Activated T-cell treated with anti-CD3 and anti-CD28 coated beads, Interleukin-2, amount 50 U/mL, for 4 hours (primary cell): ENCODE results near the gene ATP6AP1. TPM values are rescaled to one million over a fixed set of nuclear protein-coding genes. Genes with fewer than 3 reads are reported as not detected.
A peak's percentile ranks its signal among the peaks of the same experiment; 100 is the strongest.

Source experiments
- ATAC-seq, 2 donors: fragments of 200-7000 bp; cut with Tn5 transposase; one replicate each; pipeline ENCODE4 v1.10.0; 2021
- DNase-seq: peaks from one replicate; pipeline ENCODE4 v3.0.0-alpha.2; 2020
- H3K27me3 Mint-ChIP-seq: one replicate; pipeline ENCODE4 v1.8.0; 2021; ENCODE audit warnings: low read depth, mixed read lengths
- H3K36me3 Mint-ChIP-seq: one replicate; pipeline ENCODE4 v1.8.0; 2022; ENCODE audit warnings: mixed read lengths; ENCODE audit not compliant: insufficient read depth
- H3K4me1 Mint-ChIP-seq: one replicate; pipeline ENCODE4 v1.8.0; 2021; ENCODE audit warnings: low read depth, mixed read lengths
- H3K4me3 Mint-ChIP-seq: one replicate; pipeline ENCODE4 v1.8.0; 2021; ENCODE audit warnings: mild to moderate bottlenecking, moderate library complexity, mixed read lengths
- H3K9me3 Mint-ChIP-seq: one replicate; pipeline ENCODE4 v1.8.0; 2021; ENCODE audit warnings: mixed read lengths
- total RNA-seq, 3 donors: library from RNA; stranded (reverse); gene quantifications; one replicate each; pipeline ENCODE4 v1.2.1, GENCODE V29; 2021

Gene ATP6AP1
- total RNA-seq, 3 donors from 2014 or later: 33.7 to 42.2 (median 40.8) TPM

DNA sequence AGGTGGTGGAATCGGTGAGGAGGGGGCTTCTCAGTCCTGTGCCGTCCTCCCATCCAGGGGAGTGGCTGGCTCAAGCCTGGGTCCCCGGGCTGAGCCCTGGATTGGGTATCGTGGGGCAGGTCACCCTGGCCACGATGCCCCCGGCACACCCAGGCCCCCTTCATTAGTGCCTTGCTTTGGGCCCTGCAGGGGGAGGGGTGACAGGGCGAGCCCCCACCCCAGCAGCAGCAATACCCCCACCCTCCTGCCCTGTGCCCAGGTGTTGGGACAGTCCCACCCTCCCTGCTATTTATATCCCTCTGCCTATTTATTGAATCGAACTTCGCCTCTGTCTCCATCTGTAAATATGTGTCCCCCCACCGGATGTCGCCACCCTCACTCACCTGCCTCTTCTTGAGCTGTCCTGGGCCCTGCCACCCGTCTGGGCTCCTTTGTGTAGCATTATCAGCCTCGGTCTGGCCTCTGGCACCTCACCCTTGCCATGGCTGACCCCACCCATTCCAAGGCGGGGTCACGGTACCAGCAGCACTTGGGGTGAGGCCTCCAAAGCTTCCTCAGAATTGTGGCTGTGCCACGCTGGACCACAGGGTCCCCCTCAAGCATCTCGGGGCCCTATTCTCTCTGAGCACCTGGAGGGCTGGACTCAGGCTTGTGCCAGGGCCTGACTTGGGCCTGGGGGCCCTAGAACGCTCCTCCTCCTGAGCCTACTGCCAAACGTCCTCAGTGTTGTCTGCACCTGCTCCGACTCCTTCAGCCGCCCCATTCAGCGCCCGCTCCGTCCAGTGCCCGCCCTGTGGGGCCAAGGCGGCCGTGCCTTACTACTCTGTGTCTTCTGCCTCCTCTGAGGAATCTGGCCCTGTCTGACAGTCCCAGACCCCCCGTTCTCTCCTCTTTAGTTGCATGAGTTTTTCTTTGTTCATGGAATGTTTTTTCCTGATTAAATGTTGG, 44.5 kb downstream of the ATP6AP1 start:
- no peak for DNase-seq
- Mint-ChIP-seq H3K4me3 (no peak overlapping the region), H3K27me3 (no peaks in the 10 kb centered on the region), H3K4me1 (peaks cover 4% of the 10 kb centered on the region), H3K9me3 (no peaks in the 10 kb centered on the region), H3K36me3 (no peaks in the 10 kb centered on the region)
- no peak for ATAC-seq

DNA sequence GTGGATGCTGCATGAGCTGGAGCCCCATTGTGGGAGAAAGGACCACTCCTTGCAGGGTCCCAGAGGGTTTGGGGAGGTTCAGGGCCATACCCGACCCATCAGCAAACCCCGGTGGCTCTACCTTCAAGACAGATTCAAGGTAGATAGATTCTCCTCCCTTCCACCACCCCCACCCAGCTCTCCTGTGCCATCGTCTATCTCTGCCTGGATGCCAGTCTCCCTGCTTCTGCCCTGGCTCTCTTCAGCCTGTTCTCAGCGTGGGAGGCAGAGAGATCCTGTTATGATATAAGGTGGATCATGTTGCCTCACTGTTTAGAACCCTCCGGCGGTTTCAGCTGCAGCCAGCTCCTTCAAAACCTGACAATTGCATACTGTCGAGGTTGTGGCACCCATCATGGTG, 45.2 kb downstream of the ATP6AP1 start:
- Mint-ChIP-seq H3K27me3 (no peaks in the 10 kb centered on the region), H3K36me3 (no peaks in the 10 kb centered on the region), H3K4me1 (peaks cover 4% of the 10 kb centered on the region), H3K9me3 (no peaks in the 10 kb centered on the region), H3K4me3 (no peak overlapping the region)
- DNase-seq (no peak), ATAC-seq (no peak)

DNA sequence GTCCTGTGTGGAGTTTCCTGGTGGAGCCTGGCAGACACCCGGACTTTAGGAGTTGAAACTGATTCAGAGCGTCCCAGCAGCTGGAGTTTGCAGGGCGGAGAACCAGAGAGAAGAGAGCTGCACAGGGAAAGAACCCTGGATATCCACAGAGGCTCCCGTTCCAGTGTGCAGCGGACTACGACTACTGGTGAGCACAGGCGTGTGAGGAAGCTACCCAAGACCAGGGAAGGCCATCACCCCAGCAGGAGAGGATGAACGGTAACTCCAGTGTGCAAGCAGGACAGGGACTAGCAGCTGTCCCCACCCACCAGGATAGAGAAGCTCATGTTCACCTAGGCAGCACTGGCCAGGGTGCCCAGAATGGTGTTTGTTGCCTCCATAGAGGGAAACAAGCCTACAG, 48.3 kb downstream of the ATP6AP1 start:
- Mint-ChIP-seq H3K4me3 (no peak overlapping the region), H3K27me3 (no peaks in the 10 kb centered on the region)
- no peak for DNase-seq

DNA sequence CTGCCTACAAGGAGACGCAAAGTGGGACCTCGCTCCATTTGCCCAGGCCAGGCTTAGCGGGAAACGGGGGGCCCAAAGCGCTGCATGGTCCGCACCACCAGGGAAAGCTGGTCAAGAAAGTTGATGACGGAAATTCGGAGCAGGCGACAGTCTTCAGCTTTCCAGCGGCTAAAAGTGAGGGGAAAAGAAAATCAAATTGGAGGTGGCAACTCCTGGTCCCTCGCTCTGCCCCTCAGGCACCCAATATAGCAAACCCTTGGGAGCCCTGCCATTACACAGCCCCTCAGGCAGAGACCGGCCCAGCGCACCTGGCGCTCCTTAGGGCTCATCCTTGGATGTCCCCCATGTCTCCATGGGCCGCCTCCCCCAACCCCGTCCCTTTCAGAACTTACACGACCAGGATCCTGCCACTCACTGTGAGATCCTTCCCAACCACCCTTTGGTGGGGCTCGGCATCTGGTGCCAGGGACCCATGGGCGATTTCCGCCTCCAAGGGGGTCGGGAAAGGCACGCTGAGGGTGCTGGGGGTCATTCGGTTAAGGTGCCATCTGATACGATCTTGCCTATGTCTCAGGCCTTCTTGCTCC, 49.5 kb downstream of the ATP6AP1 start:
- Mint-ChIP-seq H3K9me3 (no peaks in the 10 kb centered on the region), H3K4me1 (peaks cover 8% of the 10 kb centered on the region), H3K27me3 (no peaks in the 10 kb centered on the region), H3K36me3 (no peaks in the 10 kb centered on the region), H3K4me3 (peak overlapping the region; percentile 83)
- DNase-seq: no peak
- ATAC-seq: no peak

More for the DNA sequence above, 48.3 kb downstream of the ATP6AP1 start:
- Mint-ChIP-seq H3K36me3 (no peaks in the 10 kb centered on the region), H3K9me3 (no peaks in the 10 kb centered on the region), H3K4me1 (peaks cover 8% of the 10 kb centered on the region)
- no peak for ATAC-seq

DNA sequence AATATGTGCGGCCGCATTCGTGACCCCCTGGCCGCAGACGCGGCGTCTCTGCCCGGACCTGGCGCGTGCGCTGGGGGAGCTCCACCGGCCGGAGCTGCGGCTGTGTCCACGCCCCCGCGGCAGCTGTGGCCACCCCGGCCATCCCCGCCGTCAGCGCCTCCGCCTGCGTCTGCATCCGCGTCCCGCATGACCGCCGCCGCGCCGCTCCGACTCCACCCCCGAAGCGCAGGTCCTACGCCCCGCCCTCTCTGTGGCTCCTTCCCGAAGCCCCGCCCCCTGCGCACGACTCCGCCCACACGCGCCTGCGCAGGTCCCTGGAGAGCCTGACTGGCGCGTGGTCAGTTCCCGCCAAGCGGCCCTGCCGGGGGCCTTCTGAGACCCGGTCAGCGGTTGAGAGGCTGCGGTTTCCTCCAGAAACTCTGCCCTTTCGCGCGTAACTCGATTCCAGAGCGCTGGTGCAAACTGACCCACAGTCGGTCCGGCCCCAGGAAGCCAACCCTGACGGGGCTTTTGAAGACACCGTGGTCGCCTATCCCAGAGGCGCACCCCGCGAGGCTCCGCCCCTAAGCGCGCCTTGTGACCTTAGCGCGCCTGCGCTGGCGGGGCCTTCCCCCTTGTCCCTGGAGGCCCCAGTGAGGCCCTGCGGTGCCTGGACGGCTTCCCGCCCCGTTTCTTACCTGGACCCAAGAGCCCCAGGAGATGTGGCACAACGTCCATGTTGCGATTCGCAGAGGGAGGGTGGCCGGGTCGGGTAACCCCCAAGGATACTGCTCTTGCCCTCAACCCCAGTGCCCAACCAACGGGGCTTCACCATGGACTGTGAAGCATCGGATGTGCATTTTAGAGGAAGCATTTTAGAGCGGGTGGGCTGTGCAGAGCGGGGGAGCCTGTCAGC, 50.5 kb downstream of the ATP6AP1 start, which contains the start of gene LAGE3:
TSS of gene LAGE3 (minus strand) at position 554 of the 895 bp plus-strand sequence. CDS start at position 188, 366 bp downstream.
- H3K4me3 Mint-ChIP-seq: peak within 1 kb of the TSS; percentile 83
- H3K4me1 Mint-ChIP-seq: peaks cover 13% of the 10 kb centered on the region
- no peaks in the 10 kb centered on the region for H3K27me3 Mint-ChIP-seq
- ATAC-seq (peak; percentile 94 to 95), DNase-seq (peak; percentile 94)
- H3K36me3 Mint-ChIP-seq: no peaks in the 10 kb centered on the region
- H3K9me3 Mint-ChIP-seq: no peaks in the 10 kb centered on the region

DNA sequence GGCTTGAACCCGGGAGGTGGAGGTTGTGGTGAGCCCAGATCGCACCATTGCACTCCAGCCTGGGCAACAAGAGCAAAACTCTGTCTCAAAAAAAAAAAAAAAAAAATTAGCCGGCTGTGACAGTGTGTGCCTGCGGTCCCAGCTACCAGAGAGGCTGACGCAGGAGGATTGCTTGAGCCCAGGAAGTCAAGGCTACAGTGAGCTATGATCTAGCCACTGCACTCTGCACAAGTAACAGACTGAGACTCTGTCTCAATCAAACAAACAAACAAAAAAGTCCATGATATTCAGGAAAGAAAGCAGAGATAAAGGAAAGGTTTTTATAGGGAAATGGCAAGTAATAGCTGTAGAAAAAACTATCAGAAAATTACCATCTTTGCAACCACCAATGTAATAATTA, 52.7 kb downstream of the ATP6AP1 start:
- Mint-ChIP-seq H3K4me3 (no peak overlapping the region), H3K36me3 (no peaks in the 10 kb centered on the region), H3K27me3 (no peaks in the 10 kb centered on the region), H3K9me3 (no peaks in the 10 kb centered on the region), H3K4me1 (peaks cover 17% of the 10 kb centered on the region)
- DNase-seq (no peak), ATAC-seq (no peak)

DNA sequence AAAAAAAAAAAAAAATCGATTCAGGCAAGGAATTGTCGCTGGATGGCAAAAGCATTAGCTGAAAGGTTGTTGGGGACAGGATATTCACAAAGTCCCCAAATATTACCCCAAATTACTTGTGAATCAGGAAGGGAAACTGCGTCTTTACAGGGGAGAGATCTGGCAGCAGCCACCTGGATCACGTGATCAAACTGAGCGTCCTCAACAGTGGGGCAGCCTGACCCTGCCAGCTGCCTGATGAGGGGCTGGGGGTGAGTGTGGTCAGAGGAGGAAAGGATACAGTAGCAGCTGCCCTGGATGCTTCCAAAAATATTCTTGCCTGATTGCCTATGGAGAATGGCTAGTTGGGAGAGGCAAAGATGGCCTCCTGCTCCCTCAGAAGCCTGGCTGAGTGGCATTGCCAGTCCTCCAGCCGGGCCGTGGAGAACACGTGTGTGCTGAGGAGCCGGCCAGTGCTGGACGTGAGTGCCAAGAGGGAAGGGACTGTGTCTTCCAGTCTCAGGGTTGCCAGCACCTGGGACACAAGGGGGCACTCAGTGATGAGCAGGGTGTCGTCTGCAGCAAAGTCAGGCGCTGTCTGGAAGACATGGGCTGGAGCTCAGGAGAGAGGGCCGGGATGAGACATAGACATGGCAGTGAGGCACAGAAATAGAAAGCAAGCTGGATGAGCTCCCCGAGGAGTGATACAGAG, 53.6 kb downstream of the ATP6AP1 start:
- Mint-ChIP-seq H3K36me3 (no peaks in the 10 kb centered on the region), H3K9me3 (no peaks in the 10 kb centered on the region), H3K27me3 (no peaks in the 10 kb centered on the region), H3K4me1 (peaks cover 19% of the 10 kb centered on the region), H3K4me3 (no peak overlapping the region)
- no peak for ATAC-seq
- no peak for DNase-seq

DNA sequence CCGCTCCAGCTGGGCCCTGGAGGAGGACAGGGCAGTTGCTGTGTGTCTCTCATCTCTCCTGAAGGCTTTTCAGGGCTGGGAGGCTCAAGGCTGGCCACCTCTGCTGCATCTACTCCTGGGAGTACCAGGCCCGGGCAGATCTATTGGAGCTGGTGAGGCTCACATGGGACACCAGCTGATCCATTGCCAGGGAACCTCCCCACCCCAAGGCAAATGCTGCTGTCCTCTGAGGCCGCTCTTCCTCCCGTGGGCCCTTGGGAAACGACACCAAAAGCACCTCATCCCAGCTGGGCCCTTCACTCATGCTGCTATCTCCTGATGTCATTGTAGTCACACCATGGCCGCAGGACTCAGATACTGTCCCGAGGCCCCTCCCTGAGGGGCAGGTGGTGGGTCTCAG, 54.3 kb downstream of the ATP6AP1 start:
- Mint-ChIP-seq H3K4me3 (no peak overlapping the region), H3K4me1 (peaks cover 19% of the 10 kb centered on the region), H3K27me3 (no peaks in the 10 kb centered on the region), H3K36me3 (no peaks in the 10 kb centered on the region), H3K9me3 (no peaks in the 10 kb centered on the region)
- ATAC-seq (no peak), DNase-seq (no peak)

DNA sequence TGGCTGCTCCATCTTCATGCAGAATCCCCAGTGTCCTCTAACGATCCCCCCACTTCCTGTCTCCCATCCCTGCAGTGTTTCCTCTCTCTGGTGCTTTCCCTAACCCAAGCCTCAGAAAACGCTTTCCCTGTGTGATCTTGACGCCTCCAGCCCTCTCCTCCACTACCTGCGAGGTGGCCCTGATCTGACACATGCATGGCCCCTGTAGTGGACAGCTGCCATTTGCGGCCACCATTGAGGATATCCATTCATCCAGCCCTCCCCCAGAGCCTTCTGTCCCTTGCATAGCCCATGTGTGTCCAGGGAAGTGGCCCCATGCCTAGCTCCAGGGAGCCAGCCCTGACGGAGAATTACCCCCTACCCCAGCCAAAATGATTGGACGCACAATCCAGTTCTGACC, 54.8 kb downstream of the ATP6AP1 start:
- Mint-ChIP-seq H3K36me3 (no peaks in the 10 kb centered on the region), H3K4me3 (no peak overlapping the region), H3K4me1 (peaks cover 21% of the 10 kb centered on the region), H3K27me3 (no peaks in the 10 kb centered on the region), H3K9me3 (no peaks in the 10 kb centered on the region)
- ATAC-seq (no peak), DNase-seq (no peak)

DNA sequence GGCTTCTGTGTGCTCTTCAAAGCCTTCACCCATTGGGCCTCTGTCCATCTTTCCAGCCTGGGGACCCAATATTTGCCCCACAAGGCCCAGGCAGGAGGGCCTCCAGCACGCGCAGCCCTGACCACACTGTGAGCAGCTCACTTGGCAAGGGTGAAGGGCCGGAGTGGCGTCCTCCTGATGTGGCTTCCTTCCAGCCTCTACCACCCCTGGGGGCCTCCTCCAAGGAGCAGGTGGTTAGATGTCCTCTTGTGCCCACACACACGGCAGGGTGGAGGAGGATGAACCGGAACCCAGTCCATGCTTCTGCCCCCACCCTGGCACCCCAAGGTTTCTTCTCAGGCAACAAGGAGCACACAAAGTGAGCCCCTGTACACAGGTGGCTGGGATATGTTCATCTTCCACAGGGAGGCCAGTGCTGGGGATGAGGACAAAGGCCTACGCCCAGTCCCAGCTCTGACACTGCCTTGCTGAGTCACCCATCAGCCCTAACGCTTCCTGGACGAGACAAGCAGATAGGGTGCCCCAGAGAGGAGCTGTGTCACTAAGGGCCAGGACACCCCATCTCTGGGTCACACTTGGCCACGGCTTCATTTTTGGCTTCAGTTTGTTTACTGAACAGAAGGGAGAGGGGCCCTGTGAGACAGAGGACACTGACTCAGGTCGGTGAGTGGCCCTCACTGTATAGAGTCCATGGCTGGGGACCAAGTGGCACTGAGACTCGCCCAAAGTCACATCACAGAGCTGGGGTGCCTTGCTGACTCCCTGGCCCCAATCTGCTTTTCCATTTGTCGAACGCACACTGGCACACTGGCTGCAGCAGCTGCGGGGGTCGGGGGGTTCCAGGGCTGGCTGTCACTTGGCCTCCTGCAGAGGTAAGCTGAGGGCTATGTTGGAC, 56.0 kb downstream of the ATP6AP1 start:
- no peak for ATAC-seq
- Mint-ChIP-seq H3K27me3 (no peaks in the 10 kb centered on the region), H3K9me3 (no peaks in the 10 kb centered on the region), H3K4me1 (peaks cover 23% of the 10 kb centered on the region), H3K36me3 (no peaks in the 10 kb centered on the region), H3K4me3 (peak overlapping the region; percentile 77)
- DNase-seq: no peak

DNA sequence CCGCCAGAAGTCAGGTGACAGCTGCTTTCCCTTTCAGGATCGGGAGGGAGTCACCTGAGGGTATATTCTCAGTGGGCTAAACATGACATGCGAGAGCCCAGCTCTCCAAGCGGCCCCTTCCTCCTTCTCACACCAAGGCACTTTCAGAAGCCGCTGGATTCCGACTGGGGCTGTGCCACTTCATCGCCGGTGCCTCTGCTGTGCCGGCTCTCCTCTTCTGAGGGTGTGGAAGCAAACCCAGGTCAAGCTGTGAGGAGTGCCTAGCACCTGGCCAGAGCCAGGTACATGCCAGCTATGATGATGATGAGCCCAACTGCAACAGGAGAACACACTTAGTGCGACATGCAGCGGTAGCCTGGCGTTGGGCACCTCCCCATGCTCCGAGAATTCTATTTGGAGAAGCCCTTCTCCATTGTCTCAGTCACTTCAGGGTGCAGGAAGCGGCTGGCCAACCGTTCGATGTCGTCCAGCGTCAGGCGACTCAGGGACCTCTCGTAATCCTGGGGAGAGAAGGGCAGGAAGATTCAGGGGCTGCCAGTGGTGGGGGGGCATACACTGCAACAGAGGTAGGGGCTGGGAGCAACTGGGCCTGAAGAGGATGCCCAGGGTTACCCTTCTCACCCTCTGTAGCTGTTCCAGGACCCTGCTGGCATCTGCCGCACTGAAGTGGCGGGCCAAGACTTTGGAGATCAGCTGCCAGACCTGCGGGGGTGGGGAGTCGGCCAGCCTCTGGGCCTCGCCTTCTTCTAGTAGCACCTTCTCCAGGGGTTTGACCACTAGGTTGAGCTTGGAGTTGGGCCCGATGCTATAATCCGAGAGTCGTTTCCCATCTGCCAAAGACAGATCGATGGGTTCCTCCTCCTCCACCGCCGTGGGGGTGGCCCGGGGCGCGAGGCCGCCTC, 56.9 kb downstream of the ATP6AP1 start:
- no peaks in the 10 kb centered on the region for H3K9me3 Mint-ChIP-seq

DNA sequence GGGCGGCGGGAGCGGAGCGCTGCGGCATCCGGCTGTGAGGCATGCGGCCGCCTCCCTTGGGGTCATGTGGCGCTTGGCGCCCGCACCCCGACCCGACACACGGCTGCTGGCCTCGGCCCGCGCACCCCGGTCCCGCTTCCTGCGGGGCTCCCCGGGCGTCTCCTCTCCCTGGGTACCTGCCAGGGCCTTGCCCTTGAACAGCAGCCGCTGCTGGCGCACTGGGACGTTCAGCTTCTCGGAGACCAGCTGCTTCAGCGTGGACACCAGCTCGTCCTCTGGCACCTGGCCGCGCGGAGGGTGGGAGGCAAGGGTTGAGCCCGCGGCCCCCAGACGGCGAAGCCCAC, 57.5 kb downstream of the ATP6AP1 start:
- H3K27me3 Mint-ChIP-seq: no peaks in the 10 kb centered on the region
- ATAC-seq (peak; percentile 19 to 23), DNase-seq (no peak)
- H3K9me3 Mint-ChIP-seq: no peaks in the 10 kb centered on the region
- H3K36me3 Mint-ChIP-seq: no peaks in the 10 kb centered on the region
- H3K4me3 Mint-ChIP-seq: peak overlapping the region; percentile 53
- peaks cover 26% of the 10 kb centered on the region for H3K4me1 Mint-ChIP-seq

More for the DNA sequence above, 56.9 kb downstream of the ATP6AP1 start:
- H3K36me3 Mint-ChIP-seq: no peaks in the 10 kb centered on the region
- no peak for ATAC-seq
- DNase-seq: no peak
- H3K4me1 Mint-ChIP-seq: peaks cover 26% of the 10 kb centered on the region
- peak overlapping the region; percentile 77 for H3K4me3 Mint-ChIP-seq
- H3K27me3 Mint-ChIP-seq: no peaks in the 10 kb centered on the region
